Activated CD8-positive, alpha-beta memory T cell treated with anti-CD3 and anti-CD28 coated beads for 4 hours (primary cell): ENCODE data around the gene BPIFB1.

ENCODE experiments used
- DNase-seq, 2 donors: peaks; one replicate each; pipeline ENCODE4 v3.0.0-alpha.2; 2020; ENCODE audit warnings: low read depth in 2 of 2

Gene BPIFB1

GRCh38 chr20:33282991-33283555 lies at the start of gene BPIFB1:
Gene BPIFB1 (plus strand): TSS chr20:33283214. CDS start chr20:33286074, 2,860 bp downstream.
- DNase-seq: no peak

DNA sequence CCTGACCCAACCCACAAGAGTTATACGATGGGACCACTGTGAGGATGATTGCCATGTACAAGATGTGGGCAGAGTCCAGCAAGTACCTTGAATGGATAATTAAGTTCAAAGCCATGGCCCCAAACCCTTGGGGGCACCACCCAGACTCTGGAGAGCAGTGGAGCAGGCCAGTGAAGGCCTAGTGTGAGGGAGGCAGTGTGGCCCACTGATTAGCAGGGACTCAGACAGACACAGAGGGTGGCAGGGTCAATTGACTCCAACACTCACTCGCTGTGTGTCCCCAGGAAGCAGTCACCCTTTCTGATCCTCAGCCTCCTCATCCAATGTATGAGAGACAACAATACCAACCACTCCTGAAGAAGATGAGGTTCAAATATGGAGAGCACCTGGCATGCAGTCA lies 49.0 kb upstream of the BPIFB1 start:
- DNase-seq: no peak

DNA sequence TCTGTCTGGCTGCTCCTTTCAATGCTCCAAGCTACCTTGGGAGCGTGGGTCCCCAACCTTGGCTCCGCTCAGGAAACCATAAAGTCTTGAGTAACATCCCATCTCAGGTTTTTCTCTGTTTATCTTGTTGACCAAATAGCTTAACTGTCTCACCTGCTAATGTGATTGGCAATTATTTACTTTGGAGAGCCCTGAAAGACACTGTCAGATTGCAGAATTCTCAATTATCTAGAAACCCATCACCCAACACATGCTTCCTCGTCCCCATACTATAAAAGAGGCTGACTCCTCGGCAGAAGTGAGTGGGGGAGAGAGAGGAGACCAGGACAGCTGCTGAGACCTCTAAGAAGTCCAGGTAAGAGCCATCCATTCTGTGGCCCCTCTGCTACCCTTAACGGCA lies 47.3 kb upstream of the BPIFB1 start, which contains the start of gene BPIFA1:
Gene BPIFA1, plus strand, starts transcription at position 301 of the 400 bp plus-strand sequence. CDS start 1,716 bp downstream, outside the sequence.
- no peak for DNase-seq

DNA sequence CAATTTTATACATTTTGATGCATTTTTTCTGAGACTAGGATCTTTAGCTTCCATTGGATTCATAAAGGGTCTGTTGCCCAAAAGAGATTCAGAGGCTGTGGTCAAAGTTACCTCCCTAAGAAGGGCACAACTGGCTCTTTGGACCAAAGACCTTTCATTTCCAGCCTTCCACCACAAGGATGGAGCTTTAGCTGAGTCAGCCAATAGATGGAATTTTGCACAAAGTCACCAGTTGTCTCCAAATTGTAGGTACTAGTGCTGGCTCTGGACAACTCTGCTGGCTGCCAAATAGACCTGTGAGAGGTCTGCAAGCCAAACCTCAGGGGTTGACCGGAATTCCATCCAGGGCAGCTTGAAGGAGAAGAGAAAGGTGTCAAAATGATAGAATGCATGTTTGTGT lies 46.7 kb upstream of the BPIFB1 start:
- no peak for DNase-seq

- no peak for DNase-seq
Measured at GRCh38 chr20:33237989-33238388, 45.0 kb upstream of the BPIFB1 start.

DNA sequence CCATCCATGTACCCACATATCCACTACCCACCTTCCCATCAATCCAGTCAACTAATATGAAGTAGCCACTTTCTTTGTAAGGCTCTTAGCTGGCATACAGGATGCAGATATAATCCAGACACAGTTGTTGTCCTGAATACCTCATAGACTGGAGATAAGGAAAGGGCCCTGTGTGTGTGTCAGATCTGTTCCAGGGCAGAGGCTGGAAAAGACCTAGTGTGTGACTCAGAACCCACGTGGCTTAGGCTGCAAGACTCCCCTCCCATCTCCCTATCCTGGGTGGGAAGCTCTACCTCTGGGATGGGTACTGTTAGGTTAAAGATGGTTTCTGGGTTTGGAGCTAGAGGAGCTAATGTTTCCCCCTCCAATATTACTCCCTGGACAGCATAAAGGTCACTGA lies 43.6 kb upstream of the BPIFB1 start:
- DNase-seq: no peak

- no peak for DNase-seq
Measured at GRCh38 chr20:33239979-33240736, 42.9 kb upstream of the BPIFB1 start.

GRCh38 chr20:33240923-33241322 lies 42.1 kb upstream of the BPIFB1 start:
- no peak for DNase-seq

- DNase-seq: no peak
Measured at GRCh38 chr20:33242319-33243100, 40.5 kb upstream of the BPIFB1 start.

DNA sequence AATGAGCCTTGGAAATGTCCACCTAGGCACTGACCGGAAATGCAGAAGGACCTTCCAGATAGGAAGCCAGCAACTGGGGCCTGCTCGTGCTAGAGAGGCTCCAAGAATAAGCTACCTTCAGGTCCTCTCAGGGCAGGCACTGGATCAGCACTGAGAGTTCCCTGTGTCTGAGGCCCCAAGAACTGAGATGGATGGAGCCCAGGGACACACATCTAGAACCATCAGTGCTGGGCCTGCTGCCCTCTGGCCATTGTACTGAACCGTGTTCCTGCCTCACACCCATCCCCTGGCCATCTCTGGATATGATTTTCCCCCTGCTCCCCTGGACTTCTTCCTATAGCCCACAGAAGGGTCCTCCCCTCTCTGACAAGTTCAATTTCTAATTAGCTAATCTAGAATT lies 36.9 kb upstream of the BPIFB1 start:
- DNase-seq: no peak

GRCh38 chr20:33249456-33249855 lies 33.6 kb upstream of the BPIFB1 start:
- no peak for DNase-seq

DNA sequence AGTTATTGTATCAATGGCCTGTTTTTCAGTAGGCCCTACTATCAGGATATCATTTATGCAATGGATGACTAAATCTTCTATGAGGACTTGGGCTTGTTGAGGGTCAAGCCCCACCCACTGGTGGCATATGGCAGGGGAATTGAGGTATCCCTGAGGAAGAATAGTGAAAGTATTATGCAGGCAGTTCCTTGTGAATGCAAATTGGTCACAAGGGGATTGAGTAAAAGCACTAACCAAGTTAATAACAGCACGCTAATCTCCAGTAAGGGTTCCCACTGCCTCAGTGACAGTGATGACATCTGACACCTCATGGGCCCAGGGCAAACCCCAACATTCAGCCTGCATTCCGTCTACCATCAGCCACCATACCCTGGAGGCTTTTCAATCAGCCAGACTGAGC lies 32.3 kb upstream of the BPIFB1 start:
- DNase-seq: no peak

- no peak for DNase-seq
Measured at GRCh38 chr20:33251496-33251895, 31.5 kb upstream of the BPIFB1 start.

GRCh38 chr20:33252460-33252859 lies 30.6 kb upstream of the BPIFB1 start:
- DNase-seq: no peak

- DNase-seq: no peak
Measured at GRCh38 chr20:33255005-33255404, 28.0 kb upstream of the BPIFB1 start.

GRCh38 chr20:33257237-33257636 lies 25.8 kb upstream of the BPIFB1 start:
- no peak for DNase-seq

DNA sequence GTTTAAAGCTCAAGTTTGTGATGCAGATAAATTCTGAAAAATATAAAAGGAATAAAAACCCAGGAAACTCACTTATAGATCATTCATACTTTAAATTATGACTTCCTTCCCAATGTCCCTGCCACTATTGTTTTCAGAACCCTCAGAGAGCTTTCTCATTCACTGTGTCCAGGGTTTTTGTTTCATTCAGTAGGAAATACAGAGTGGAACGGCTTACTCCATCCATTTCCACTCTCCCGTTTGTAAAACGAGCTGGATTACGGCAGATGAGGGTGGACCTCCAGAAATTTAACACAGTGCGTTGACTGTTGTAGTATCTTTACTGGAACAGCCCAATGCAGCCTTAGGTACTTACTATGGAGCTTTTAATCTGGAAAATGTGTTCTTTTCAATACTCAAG lies 23.6 kb upstream of the BPIFB1 start:
- DNase-seq: no peak

- DNase-seq: no peak
Measured at GRCh38 chr20:33261465-33261864, 21.5 kb upstream of the BPIFB1 start.

DNA sequence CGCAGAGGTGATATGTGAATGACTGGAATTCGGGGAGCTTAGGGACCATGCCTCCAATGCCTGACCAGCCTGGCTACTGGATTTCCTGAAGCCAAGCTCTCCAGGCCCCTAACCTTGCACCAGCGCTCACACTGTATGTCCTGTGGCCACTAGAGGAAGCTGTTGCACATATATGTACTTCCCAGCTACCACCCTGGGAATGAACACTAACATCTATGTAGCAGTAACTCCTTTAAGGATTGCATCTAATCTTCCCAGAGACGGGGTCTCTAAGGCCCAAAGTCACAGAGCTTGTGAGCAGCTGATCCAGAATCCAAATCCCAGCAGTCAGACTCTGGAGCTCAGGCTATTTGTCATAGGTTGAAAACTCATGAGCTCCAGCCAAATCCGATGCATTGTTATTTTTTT lies 20.4 kb upstream of the BPIFB1 start:
- DNase-seq: no peak

GRCh38 chr20:33263784-33264183 lies 19.2 kb upstream of the BPIFB1 start:
- DNase-seq: no peak

DNA sequence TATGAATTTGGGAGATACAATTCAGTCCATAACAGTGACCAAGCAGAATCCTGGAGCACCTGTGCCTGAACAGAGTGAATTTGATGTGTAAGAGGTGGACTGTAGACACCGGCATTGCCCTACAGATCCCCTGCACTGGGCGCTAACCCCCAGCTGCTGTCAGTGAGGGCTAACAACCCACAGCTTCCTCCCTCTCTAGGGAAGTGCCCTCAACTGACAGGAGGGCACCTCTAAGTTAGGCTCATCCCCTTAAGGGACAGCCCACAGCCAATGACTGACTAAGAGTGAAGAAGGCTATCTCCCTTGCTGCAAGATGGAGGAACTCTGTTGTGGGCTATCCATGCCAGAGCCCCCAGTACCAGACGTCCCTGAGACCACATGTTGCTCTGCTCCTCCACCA lies 15.3 kb upstream of the BPIFB1 start:
- DNase-seq: no peak

- no peak for DNase-seq
Measured at GRCh38 chr20:33272155-33272873, 10.7 kb upstream of the BPIFB1 start.
